ENCODE data around the gene RCOR2.

The RCOR2 gene

DNA sequence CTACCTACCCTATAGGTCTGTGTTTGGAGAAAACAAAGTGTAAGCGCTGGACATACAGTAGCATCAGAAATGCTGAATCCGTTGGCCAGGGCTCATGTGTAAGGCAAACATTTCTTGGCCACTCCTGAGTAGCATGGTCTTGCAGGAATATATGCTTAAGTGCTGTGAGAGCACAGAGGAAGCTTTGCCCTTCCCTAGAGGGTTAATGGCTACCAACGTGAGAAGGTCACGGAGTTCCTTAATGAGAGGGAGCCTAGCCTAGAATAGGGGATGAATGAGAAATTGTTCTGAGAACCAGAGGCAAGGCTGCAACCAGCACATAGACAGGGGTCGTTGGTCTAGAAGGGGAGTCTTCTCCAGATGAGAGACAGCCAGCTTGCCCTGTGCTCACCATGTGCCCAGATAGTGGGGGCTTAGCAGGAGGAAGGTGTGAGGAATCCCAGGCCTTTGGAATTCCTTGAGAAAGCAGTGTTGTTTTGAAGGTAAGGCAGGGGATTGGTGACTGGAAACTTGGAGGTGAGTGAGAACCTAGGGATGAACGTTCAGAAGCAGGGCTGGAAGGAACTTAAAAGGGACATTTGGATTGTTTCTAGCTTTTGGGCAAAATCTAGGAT lies 29.5 kb downstream of the RCOR2 start:
- TF ChIP-seq, protein P1, sequence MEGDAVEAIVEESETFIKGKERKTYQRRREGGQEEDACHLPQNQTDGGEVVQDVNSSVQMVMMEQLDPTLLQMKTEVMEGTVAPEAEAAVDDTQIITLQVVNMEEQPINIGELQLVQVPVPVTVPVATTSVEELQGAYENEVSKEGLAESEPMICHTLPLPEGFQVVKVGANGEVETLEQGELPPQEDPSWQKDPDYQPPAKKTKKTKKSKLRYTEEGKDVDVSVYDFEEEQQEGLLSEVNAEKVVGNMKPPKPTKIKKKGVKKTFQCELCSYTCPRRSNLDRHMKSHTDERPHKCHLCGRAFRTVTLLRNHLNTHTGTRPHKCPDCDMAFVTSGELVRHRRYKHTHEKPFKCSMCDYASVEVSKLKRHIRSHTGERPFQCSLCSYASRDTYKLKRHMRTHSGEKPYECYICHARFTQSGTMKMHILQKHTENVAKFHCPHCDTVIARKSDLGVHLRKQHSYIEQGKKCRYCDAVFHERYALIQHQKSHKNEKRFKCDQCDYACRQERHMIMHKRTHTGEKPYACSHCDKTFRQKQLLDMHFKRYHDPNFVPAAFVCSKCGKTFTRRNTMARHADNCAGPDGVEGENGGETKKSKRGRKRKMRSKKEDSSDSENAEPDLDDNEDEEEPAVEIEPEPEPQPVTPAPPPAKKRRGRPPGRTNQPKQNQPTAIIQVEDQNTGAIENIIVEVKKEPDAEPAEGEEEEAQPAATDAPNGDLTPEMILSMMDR (conservative IDR thresholded peaks at IDR 0.05; ENCODE audit: low read length): no peak
- no peak overlapping the region for H3K4me3 ChIP-seq (ENCODE audit: low read length)
- no peak for DNase-seq (ENCODE audit: low read depth)

DNA sequence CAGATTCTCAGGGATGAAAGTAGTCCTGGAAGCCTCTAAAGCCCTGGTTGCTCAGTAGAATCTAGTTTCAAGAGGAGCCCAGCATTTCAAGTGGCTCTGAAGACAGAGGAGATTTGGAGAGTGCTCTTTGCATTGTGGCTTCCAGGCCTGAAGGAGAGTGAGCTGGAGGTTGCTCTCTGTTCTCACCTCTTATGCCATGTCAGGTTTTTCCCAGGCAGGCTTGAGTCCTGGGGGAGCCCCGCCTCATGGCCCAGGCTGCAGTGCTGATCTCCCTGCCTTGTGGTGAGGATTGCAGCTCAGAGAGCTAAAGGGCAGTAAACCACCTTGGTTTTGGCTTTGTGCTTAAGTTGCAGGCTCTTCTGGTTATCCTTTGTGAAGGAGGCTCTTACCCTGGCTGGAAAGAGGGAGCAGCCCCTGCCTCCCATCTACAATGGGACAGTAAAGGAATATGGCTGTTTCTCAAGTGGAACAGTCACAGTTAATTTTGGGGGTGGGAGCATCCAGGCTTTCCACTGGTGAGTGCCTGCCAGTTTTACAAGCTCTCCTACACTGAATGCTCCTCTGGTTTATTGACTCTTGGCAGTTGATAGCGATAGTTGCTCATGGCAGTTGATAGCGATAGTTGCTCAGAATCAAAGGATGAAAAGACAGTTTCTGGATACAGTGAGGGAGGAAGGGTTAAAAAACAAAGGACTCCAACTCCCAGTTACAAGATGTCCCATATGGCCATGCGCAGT lies 32.6 kb downstream of the RCOR2 start:
- TF ChIP-seq, protein P1 (conservative IDR thresholded peaks at IDR 0.05; ENCODE audit: low read length): no peak
- no peak overlapping the region for H3K4me3 ChIP-seq (ENCODE audit: low read length)
- no peak for DNase-seq (ENCODE audit: low read depth)

DNA sequence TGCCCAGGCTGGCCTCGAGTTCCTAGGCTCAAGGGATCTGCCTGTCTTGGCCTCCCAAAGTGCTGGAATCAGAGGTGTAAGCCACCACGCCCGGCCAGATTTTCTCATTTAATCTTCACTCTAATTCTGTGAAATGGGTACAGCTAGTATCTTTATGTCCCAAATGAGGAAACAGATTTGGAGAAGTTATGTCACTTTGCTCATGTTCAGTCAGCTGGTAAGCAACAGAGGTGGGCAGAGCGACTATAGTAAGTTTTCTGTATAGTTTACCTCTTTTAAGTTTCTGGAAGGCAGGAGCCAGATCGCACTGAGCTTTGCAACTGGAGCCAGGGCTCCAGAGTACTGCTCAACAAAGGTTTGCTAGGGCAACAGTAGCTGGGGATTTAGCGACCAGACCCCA lies 33.2 kb downstream of the RCOR2 start:
- TF ChIP-seq, protein P1 (conservative IDR thresholded peaks at IDR 0.05; ENCODE audit: low read length): no peak
- no peak for DNase-seq (ENCODE audit: low read depth)
- H3K4me3 ChIP-seq (ENCODE audit: low read length): no peak overlapping the region

DNA sequence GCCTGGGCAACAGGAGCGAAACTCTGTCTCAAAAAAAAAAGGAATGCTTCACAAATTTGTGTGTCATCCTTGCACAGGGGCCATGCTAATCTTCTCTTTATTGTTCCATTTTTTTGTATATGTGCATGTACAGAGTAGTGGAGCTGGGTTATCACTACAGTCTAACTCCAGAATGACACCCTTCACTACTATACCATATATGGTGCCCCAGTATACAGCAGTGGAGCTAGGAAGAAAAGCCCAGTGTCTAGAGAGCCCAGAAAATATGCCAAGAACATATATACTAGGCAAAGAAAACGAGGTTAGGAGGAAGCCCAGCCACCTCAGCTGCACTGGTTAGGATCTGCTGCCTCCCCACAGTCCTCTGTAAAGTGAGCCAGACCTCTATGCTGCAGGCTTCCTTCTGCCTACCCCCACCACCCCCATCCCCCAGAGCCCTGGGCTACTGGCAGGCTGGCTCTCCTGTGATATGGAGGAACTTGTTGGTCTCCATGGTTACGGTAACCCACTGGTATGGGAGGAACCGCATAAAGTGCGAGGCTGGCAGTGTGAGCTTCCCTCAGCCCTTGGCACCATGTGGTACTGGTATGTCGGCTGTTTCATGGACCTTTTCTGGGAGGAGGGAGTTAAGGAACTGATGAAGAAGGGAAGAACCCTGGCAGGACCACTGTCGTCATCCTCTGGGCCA lies 34.3 kb downstream of the RCOR2 start:
- TF ChIP-seq, protein P1 (conservative IDR thresholded peaks at IDR 0.05; ENCODE audit: low read length): no peak
- no peak overlapping the region for H3K4me3 ChIP-seq (ENCODE audit: low read length)
- DNase-seq (ENCODE audit: low read depth): no peak

GRCh38 chr11:63880403-63880790 lies 36.6 kb downstream of the RCOR2 start:
- TF ChIP-seq, protein P1 (conservative IDR thresholded peaks at IDR 0.05; ENCODE audit: low read length): no peak
- no peak for DNase-seq (ENCODE audit: low read depth)
- H3K4me3 ChIP-seq (ENCODE audit: low read length): no peak overlapping the region

GRCh38 chr11:63879598-63880402 lies 37.2 kb downstream of the RCOR2 start:
- TF ChIP-seq, protein P1 (conservative IDR thresholded peaks at IDR 0.05; ENCODE audit: low read length): no peak
- no peak overlapping the region for H3K4me3 ChIP-seq (ENCODE audit: low read length)
- DNase-seq (ENCODE audit: low read depth): peak; percentile 63

All from AG10803 (cell line).